Keratinocyte (primary cell): Measurements from ENCODE around the gene SHROOM3. TPM values are rescaled to one million over a fixed set of nuclear protein-coding genes. Genes with fewer than 3 reads are reported as not detected.
"Not testable (repeated sequence)": the region's sequence is repeated elsewhere in the genome, so short reads cannot be mapped to it uniquely, and the experiment has no call there.

ENCODE experiments used
- DNase-seq: peaks from one replicate; pipeline ENCODE4 v3.0.0-alpha.2; 2011; ENCODE audit warnings: low read depth, missing footprints, low spot score
- FAIRE-seq: peaks from 2 replicates; lab custom pipeline; 2011; peaks lifted over from hg19 to GRCh38; lab: Jason Lieb, UNC
- H2AFZ ChIP-seq: 2 replicates; pipeline ENCODE4 v1.6.0; 2012; ENCODE audit warnings: low read length, control low read depth, inconsistent platforms; ENCODE audit not compliant: control insufficient read depth
- H3K27ac ChIP-seq: 2 replicates; pipeline ENCODE4 v1.5.1; 2011; ENCODE audit warnings: low read length; ENCODE audit not compliant: control insufficient read depth, insufficient read depth
- H3K27me3 ChIP-seq: 3 replicates; pipeline ENCODE4 v1.6.0; 2011; ENCODE audit warnings: low read length; ENCODE audit not compliant: control insufficient read depth, insufficient read depth; ENCODE audit errors: extremely low read depth
- H3K36me3 ChIP-seq, 2 experiments: 2 replicates in 1 of 2; 3 replicates in 1 of 2; pipeline ENCODE4 v1.5.1; 2011; ENCODE audit warnings: low read length in 2 of 2, mild to moderate bottlenecking in 1 of 2; ENCODE audit not compliant: control insufficient read depth in 2 of 2, insufficient read depth in 2 of 2; ENCODE audit errors: extremely low read depth in 1 of 2
- H3K4me1 ChIP-seq: 3 replicates; pipeline ENCODE4 v1.5.1; 2011; ENCODE audit warnings: low read length; ENCODE audit not compliant: control insufficient read depth, insufficient read depth; ENCODE audit errors: extremely low read depth
- H3K4me2 ChIP-seq: 3 replicates; pipeline ENCODE4 v1.6.0; 2011; ENCODE audit warnings: low read depth, low read length; ENCODE audit not compliant: control insufficient read depth, insufficient read depth; ENCODE audit errors: extremely low read depth
- H3K4me3 ChIP-seq, 3 experiments: fragments of 200-600 bp in 1 of 3; sonication (generic) in 1 of 3; 2 replicates in 2 of 3; 3 replicates in 1 of 3; pipeline ENCODE4 v1.5.1; 2011 to 2016; ENCODE audit warnings: low read length in 3 of 3, mild to moderate bottlenecking in 3 of 3, control low read depth in 2 of 3, inconsistent platforms in 1 of 3, low read depth in 1 of 3, mixed read lengths in 1 of 3, mixed run types in 1 of 3, moderate library complexity in 1 of 3; ENCODE audit not compliant: control insufficient read depth in 2 of 3, insufficient read depth in 2 of 3; ENCODE audit errors: extremely low read depth in 1 of 3
- H3K79me2 ChIP-seq: 2 replicates; pipeline ENCODE4 v1.6.0; 2012; ENCODE audit warnings: low read length; ENCODE audit not compliant: control insufficient read depth, insufficient read depth
- H3K9ac ChIP-seq: 3 replicates; pipeline ENCODE4 v1.6.0; 2011; ENCODE audit warnings: low read length; ENCODE audit not compliant: control insufficient read depth, insufficient read depth; ENCODE audit errors: extremely low read depth
- H3K9me1 ChIP-seq: 3 replicates; pipeline ENCODE4 v1.6.0; 2011; ENCODE audit warnings: low read length; ENCODE audit not compliant: control insufficient read depth, insufficient read depth; ENCODE audit errors: extremely low read depth
- H3K9me3 ChIP-seq: 2 replicates; pipeline ENCODE4 v1.5.1; 2012; ENCODE audit warnings: low read depth, low read length; ENCODE audit not compliant: control insufficient read depth
- H4K20me1 ChIP-seq: 3 replicates; pipeline ENCODE4 v1.6.0; 2011; ENCODE audit warnings: low read length; ENCODE audit not compliant: control insufficient read depth, insufficient read depth; ENCODE audit errors: extremely low read depth
- EZH2 ChIP-seq: IDR thresholded peaks from one replicate; pipeline ENCODE4 v1.6.1; 2012; ENCODE audit warnings: inconsistent platforms, mild to moderate bottlenecking, low read length, moderate library complexity
- dilution Hi-C: fragments of 300-500 bp; cut with MboI; formaldehyde crosslinking; loops from one replicate; pipeline ENCODE4 v1.7.0; 2020; ENCODE audit warnings: low sequenced_read_pairs; ENCODE audit not compliant: extremely low pct_ligation_motif_present
- polyA plus RNA-seq, 5 experiments: library from polyadenylated mRNA; depleted of rRNA in 3 of 5; stranded (reverse) in 3 of 5; stranded (forward) in 1 of 5; unstranded in 1 of 5; fragments of >200 nt; gene quantifications; 1 replicate in 1 of 5; 2 replicates in 3 of 5; 3 replicates in 1 of 5; pipeline versions ENCODE4 v1.2.1 to v1.2.3, GENCODE V29; 2011 to 2012; ENCODE audit warnings: missing spikeins in 2 of 5, low read depth in 1 of 5, low replicate concordance in 1 of 5
- TF ChIP-seq, protein P1 (sequence below), 3 experiments: IDR thresholded peaks in 1 of 3; conservative IDR thresholded peaks in 1 of 3; optimal IDR thresholded peaks in 1 of 3; 2 replicates in 2 of 3; 3 replicates in 1 of 3; pipeline versions ENCODE3 to v1.5.1; 2011; ENCODE audit warnings: low read length in 3 of 3, mild to moderate bottlenecking in 3 of 3, moderate library complexity in 2 of 3, control low read depth in 1 of 3, inconsistent platforms in 1 of 3; ENCODE audit not compliant: insufficient read depth in 2 of 3; ENCODE audit errors: extremely low read depth in 1 of 3

Gene SHROOM3
- polyA plus RNA-seq, 1 donor (not counting 4 experiments of a cell fraction or from before 2014, with no cell fraction given) = 4.9 TPM

DNA sequence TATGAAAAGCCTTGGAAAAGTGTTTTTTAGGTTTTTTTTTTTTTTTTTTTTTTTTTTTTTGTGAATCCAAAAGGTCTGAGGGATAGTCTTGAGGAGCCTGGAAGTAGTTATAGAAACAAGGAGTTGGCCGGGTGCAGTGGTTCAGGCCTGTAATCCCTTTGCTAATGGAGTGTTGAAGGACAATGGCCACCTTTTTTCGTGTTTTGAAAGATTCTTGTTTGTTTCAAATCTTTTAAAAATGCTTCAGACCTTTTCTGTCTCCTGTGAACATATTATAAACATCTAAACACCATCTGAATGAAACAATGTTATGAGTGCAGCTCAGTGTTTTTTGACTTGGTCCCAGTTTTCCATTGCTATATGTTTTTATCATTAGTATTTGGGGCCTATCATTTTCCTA, 285.1 kb downstream of the SHROOM3 start:
- dilution Hi-C loops = no loop called here
- Histone ChIP-seq H3K79me2 (peaks cover 12% of the 10 kb centered on the region), H4K20me1 (no peaks in the 10 kb centered on the region), H3K9ac (no peak overlapping the region), H3K27me3 (no peaks in the 10 kb centered on the region), H3K4me3 (no peak overlapping the region), H3K4me2 (no peak overlapping the region), H3K9me3 (no peaks in the 10 kb centered on the region), H3K36me3 (no peaks in the 10 kb centered on the region), H3K27ac (no peak overlapping the region), H3K9me1 (no peaks in the 10 kb centered on the region), H2AFZ (no peak overlapping the region), H3K4me1 (peaks cover 23% of the 10 kb centered on the region)
- FAIRE-seq (no peak), DNase-seq (no peak)
- TF ChIP-seq EZH2 = no peak
- TF ChIP-seq, protein P1, sequence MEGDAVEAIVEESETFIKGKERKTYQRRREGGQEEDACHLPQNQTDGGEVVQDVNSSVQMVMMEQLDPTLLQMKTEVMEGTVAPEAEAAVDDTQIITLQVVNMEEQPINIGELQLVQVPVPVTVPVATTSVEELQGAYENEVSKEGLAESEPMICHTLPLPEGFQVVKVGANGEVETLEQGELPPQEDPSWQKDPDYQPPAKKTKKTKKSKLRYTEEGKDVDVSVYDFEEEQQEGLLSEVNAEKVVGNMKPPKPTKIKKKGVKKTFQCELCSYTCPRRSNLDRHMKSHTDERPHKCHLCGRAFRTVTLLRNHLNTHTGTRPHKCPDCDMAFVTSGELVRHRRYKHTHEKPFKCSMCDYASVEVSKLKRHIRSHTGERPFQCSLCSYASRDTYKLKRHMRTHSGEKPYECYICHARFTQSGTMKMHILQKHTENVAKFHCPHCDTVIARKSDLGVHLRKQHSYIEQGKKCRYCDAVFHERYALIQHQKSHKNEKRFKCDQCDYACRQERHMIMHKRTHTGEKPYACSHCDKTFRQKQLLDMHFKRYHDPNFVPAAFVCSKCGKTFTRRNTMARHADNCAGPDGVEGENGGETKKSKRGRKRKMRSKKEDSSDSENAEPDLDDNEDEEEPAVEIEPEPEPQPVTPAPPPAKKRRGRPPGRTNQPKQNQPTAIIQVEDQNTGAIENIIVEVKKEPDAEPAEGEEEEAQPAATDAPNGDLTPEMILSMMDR (optimal IDR thresholded peaks at IDR 0.05 in 1 of 3, IDR thresholded peaks at IDR 0.05 in 1 of 3, conservative IDR thresholded peaks at IDR 0.05 in 1 of 3; ENCODE audit: extremely low read depth in 1 of 3, insufficient read depth in 2 of 3, low read length in 3 of 3) = no peak

DNA sequence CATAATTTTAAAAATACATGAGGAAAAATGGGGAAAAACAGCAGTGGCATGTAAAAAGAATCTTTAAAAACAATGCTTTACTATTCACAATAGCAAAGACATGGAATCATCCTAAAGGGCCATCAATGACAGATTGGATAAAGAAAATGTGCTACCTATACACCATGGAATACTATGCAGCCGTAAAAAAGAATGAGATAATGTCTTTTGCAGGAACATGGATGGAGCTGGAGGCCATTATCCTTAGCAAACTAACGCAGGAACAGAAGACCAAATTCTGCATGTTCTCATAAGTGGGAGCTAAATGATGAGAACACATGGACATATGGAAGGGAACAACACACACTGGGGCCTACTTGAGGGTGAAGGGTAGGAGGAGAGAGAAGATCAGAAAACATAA, 287.1 kb downstream of the SHROOM3 start:
- H3K4me3 ChIP-seq, FAIRE-seq, H3K27me3 ChIP-seq, H2AFZ ChIP-seq, H3K27ac ChIP-seq, H3K4me2 ChIP-seq, H3K9me3 ChIP-seq, H3K9me1 ChIP-seq, H3K79me2 ChIP-seq, H3K36me3 ChIP-seq, DNase-seq, H3K9ac ChIP-seq, H4K20me1 ChIP-seq, dilution Hi-C loops: not testable (repeated sequence)
- H3K4me1 ChIP-seq = peaks cover 30% of the 10 kb centered on the region

DNA sequence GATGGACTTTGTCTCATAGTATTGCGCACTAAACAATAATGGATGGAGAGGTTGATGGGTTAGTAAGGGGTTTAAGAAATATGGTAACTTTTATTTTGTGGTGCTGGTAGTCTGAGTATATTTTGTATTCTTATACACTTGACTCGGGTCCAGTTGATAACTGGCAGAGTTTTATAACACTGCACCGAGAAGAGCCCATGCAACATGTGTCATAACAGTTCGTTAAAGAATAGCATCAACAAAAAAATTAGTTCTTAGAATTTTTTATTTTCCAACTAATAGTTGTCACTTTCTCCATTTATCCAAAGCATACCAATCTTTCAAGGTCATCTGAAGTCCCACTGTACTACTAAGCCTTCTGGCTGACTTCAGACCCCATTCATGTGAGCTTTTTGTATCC, 287.8 kb downstream of the SHROOM3 start:
- peaks cover 0 to 2% of the 10 kb centered on the region in 2 experiments for H3K36me3 ChIP-seq
- FAIRE-seq (peak; percentile 9), DNase-seq (no peak)
- H2AFZ ChIP-seq = no peak overlapping the region
- TF ChIP-seq EZH2 = no peak
- TF ChIP-seq, protein P1 (optimal IDR thresholded peaks at IDR 0.05 in 1 of 3, IDR thresholded peaks at IDR 0.05 in 1 of 3, conservative IDR thresholded peaks at IDR 0.05 in 1 of 3; ENCODE audit: extremely low read depth in 1 of 3, insufficient read depth in 2 of 3, low read length in 3 of 3) = no peak
- H3K4me1 ChIP-seq = peaks cover 30% of the 10 kb centered on the region
- H3K27me3 ChIP-seq = no peaks in the 10 kb centered on the region
- H3K4me2 ChIP-seq = no peak overlapping the region
- H3K9me3 ChIP-seq = no peaks in the 10 kb centered on the region
- H3K9ac ChIP-seq = no peak overlapping the region
- no peaks in the 10 kb centered on the region for H3K9me1 ChIP-seq
- H3K79me2 ChIP-seq = peaks cover 8% of the 10 kb centered on the region
- H3K4me3 ChIP-seq = no peak overlapping the region
- H4K20me1 ChIP-seq = no peaks in the 10 kb centered on the region
- no peak overlapping the region for H3K27ac ChIP-seq
- dilution Hi-C loops = no loop called here
